ENCODE measurements around the gene ACACA. TPM values are rescaled to one million over a fixed set of nuclear protein-coding genes. Genes with fewer than 3 reads are reported as not detected.

Gene ACACA
- total RNA-seq, 1 experiment from 2014 or later = 33.0 TPM

DNA sequence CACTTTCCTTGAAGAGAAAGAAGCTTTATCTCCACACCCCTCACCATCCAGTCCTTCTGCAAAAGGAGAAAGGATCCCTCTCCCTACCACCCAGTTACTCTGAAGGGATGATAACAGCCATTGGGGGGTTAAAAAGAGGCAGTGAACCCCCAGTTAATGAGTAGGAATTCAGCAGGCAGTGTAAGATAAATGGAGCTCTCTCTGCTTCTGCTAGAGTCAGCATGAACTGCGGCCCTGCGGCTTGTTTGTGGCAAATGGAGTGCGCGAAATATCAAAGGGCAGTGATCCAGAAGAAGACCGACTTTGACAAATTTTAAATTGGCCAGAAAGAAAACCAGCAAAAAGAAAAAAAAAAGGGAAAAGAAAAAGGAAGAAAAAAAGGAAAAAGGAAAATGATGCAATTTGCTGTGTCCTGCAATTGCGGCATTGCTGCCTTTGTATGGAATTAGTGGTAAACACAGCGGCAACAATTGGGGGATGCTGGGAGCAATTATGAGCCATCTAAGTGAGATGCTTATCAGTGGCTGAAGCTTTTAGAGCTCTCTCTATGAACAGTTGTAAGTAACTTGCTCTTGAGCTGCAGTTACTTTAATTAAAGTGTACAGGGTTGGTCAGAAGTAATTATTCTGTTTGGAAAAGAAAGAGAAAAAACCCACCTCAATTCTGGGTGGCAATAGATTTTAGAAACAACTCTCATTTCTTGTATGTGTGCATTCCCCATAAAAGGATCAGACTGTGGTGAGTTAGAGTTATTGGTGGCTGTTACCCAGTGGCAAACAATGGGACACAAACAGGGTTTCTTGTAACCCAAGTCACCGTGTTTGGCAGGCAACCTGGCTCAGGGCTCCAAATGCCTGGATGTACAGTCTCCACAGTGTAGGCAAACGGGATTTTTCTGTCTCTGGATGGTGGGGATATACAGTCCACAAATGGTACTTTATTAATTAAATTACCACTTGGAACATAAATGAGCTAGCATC, 296.6 kb downstream of the ACACA start:
- Histone ChIP-seq H3K9me2 (replicated peaks; ENCODE audit: low read length) (no peaks in the 10 kb centered on the region), H3K4me3 (ENCODE audit: low read length) (no peak overlapping the region), H3K4me1 (ENCODE audit: insufficient read depth, low read length) (no peaks in the 10 kb centered on the region), H3K79me2 (ENCODE audit: low read length) (no peaks in the 10 kb centered on the region), H3K27ac (ENCODE audit: low read length) (no peak overlapping the region), H3F3A (ENCODE audit: low read length, unreplicated experiment) (no peaks in the 10 kb centered on the region), H4K20me1 (ENCODE audit: low read length) (no peaks in the 10 kb centered on the region), H3K27me3 (ENCODE audit: low read length) (no peaks in the 10 kb centered on the region), H2AFZ (ENCODE audit: low read length) (no peak overlapping the region), H3K4me2 (ENCODE audit: low read length) (no peak overlapping the region), H3K9ac (ENCODE audit: low read length) (no peak overlapping the region), H3K36me3 (ENCODE audit: low read depth, low read length) (no peaks in the 10 kb centered on the region; the same call in 1 of the 2 replicates), H3K9me3 (ENCODE audit: low read length) (no peaks in the 10 kb centered on the region)
- TF ChIP-seq, protein P1, sequence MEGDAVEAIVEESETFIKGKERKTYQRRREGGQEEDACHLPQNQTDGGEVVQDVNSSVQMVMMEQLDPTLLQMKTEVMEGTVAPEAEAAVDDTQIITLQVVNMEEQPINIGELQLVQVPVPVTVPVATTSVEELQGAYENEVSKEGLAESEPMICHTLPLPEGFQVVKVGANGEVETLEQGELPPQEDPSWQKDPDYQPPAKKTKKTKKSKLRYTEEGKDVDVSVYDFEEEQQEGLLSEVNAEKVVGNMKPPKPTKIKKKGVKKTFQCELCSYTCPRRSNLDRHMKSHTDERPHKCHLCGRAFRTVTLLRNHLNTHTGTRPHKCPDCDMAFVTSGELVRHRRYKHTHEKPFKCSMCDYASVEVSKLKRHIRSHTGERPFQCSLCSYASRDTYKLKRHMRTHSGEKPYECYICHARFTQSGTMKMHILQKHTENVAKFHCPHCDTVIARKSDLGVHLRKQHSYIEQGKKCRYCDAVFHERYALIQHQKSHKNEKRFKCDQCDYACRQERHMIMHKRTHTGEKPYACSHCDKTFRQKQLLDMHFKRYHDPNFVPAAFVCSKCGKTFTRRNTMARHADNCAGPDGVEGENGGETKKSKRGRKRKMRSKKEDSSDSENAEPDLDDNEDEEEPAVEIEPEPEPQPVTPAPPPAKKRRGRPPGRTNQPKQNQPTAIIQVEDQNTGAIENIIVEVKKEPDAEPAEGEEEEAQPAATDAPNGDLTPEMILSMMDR (conservative IDR thresholded peaks at IDR 0.05; ENCODE audit: low read depth, low read length) = no peak
- TF ChIP-seq EZH2 (IDR thresholded peaks at IDR 0.05; ENCODE audit: low read length, unreplicated experiment) (no peak), EZH2phosphoT487 (IDR thresholded peaks at IDR 0.05; ENCODE audit: borderline replicate concordance, low read length) (no peak)
- ChIA-PET POLR2A (ENCODE audit: unreplicated experiment) (no interaction called here), CTCF (no interaction called here)
- ATAC-seq (no peak), DNase-seq (no peak)
- intact Hi-C loops (cut with micrococcal nuclease) = loop anchor here (5.0 kb wide), 1 partner anchor 67 kb away; no protein-coding TSS in a partner anchor
- BruUV-seq (replicated peaks) = no TSS peak

DNA sequence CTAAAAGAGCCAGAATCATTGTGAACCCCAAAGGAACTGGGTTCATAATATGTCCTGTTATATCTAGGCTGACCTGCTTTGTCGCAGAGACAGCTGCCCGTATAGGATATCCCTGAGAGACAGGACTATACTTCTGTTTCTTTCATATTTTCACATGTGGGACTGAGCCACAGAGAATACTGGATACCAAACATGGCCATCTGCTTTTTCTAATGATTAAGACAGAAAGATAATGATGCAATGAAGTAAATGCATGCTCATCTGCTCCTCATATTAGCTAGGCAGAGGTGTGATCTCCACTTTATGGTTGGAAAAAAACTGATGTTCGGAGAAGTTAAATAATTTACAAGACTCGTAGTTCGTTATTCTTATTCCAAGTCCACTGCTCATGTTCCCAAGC, 297.5 kb downstream of the ACACA start:
- POLR2A ChIA-PET (ENCODE audit: unreplicated experiment) = no interaction called here
- Histone ChIP-seq H2AFZ (ENCODE audit: low read length) (no peak overlapping the region), H3K4me1 (ENCODE audit: insufficient read depth, low read length) (no peaks in the 10 kb centered on the region), H3K9me3 (ENCODE audit: low read length) (no peaks in the 10 kb centered on the region), H3K27ac (ENCODE audit: low read length) (no peak overlapping the region), H3K27me3 (ENCODE audit: low read length) (no peaks in the 10 kb centered on the region), H4K20me1 (ENCODE audit: low read length) (no peaks in the 10 kb centered on the region), H3F3A (ENCODE audit: low read length, unreplicated experiment) (no peaks in the 10 kb centered on the region), H3K4me3 (ENCODE audit: low read length) (no peak overlapping the region), H3K79me2 (ENCODE audit: low read length) (no peaks in the 10 kb centered on the region), H3K4me2 (ENCODE audit: low read length) (no peak overlapping the region), H3K9me2 (replicated peaks; ENCODE audit: low read length) (no peaks in the 10 kb centered on the region), H3K36me3 (ENCODE audit: low read depth, low read length) (no peaks in the 10 kb centered on the region; the same call in 1 of the 2 replicates), H3K9ac (ENCODE audit: low read length) (no peak overlapping the region)
- CTCF ChIA-PET = no interaction called here
- ATAC-seq (no peak), DNase-seq (no peak)
- intact Hi-C loops (cut with micrococcal nuclease) = loop anchor here (5.0 kb wide), 1 partner anchor 68 kb away; no protein-coding TSS in a partner anchor
- BruUV-seq (replicated peaks) = no TSS peak
- TF ChIP-seq EZH2 (IDR thresholded peaks at IDR 0.05; ENCODE audit: low read length, unreplicated experiment) (no peak), EZH2phosphoT487 (IDR thresholded peaks at IDR 0.05; ENCODE audit: borderline replicate concordance, low read length) (no peak)
- TF ChIP-seq, protein P1 (conservative IDR thresholded peaks at IDR 0.05; ENCODE audit: low read depth, low read length) = no peak
